Measurements from ENCODE around the gene PLP2.
A peak's percentile ranks its signal among the peaks of the same experiment; 100 is the strongest.

PLP2 gene

GRCh38 chrX:49204017-49204416, 32.3 kb downstream of the PLP2 start:
- H3K9me3 ChIP-seq (ENCODE audit: control insufficient read depth, insufficient read depth, low read length) = no peaks in the 10 kb centered on the region
- H3K9ac ChIP-seq (ENCODE audit: low read depth, low read length) = no peak overlapping the region
- peaks cover 4% of the 10 kb centered on the region; the same call in 1 of the 2 replicates for H3K4me1 ChIP-seq (ENCODE audit: insufficient read depth, low read length)
- no peaks in the 10 kb centered on the region for H3K36me3 ChIP-seq (ENCODE audit: insufficient read depth, low read length)

GRCh38 chrX:49204709-49205108, 33.0 kb downstream of the PLP2 start:
- peaks cover 10% of the 10 kb centered on the region; the same call in 1 of the 2 replicates for H3K4me1 ChIP-seq (ENCODE audit: insufficient read depth, low read length)

DNA sequence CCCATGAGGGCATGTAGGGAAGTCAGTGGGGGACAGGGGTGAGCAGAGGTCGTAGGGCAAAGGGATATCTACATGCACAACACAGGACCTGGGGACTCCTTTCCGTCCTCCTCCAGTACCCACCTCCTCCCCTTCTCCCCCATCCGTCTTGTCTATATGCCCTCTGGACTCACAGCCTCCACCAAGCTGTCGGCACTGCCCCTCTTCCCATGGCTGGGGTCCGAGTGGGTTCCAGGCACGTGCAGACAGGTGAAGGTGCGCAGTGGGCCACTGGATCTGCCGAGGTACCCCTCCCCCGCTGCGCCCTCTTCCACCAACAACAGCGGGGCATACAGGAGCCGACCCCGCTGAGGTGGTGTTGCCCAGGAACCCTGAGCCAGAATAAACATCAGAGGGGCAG, 33.7 kb downstream of the PLP2 start:
- H3K4me1 ChIP-seq (ENCODE audit: insufficient read depth, low read length) = peaks cover 10% of the 10 kb centered on the region; the same call in 1 of the 2 replicates
- no peak overlapping the region for H3K9ac ChIP-seq (ENCODE audit: low read depth, low read length)
- H3K36me3 ChIP-seq (ENCODE audit: insufficient read depth, low read length) = no peaks in the 10 kb centered on the region
- no peaks in the 10 kb centered on the region for H3K9me3 ChIP-seq (ENCODE audit: control insufficient read depth, insufficient read depth, low read length)

More at GRCh38 chrX:49204709-49205108, 33.0 kb downstream of the PLP2 start:
- Histone ChIP-seq H3K36me3 (ENCODE audit: insufficient read depth, low read length) (no peaks in the 10 kb centered on the region), H3K9ac (ENCODE audit: low read depth, low read length) (no peak overlapping the region), H3K9me3 (ENCODE audit: control insufficient read depth, insufficient read depth, low read length) (no peaks in the 10 kb centered on the region)

DNA sequence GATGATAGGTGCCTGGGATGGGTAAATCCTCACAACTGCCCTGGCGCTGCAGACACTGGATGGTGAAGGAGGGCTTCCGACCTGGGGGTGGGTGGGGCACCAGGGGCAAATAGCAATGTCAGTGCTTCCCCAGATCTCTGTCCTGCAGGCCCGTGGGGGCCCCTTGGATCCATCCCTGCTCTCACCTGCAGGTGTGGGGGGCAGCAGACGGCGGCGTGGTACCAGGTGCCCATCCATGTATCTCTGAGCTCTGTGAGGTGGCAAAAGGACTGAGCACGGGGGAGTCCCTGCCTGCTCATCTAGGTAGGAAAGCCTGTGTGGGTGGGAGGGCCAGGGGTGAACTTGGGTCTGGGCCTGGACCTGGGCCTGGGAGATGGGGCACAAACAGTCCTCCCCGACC, 34.8 kb downstream of the PLP2 start:
- H3K9me3 ChIP-seq (ENCODE audit: control insufficient read depth, insufficient read depth, low read length) = no peaks in the 10 kb centered on the region
- H3K4me1 ChIP-seq (ENCODE audit: insufficient read depth, low read length) = peaks cover 8% of the 10 kb centered on the region; the same call in 1 of the 2 replicates
- H3K9ac ChIP-seq (ENCODE audit: low read depth, low read length) = no peak overlapping the region
- H3K36me3 ChIP-seq (ENCODE audit: insufficient read depth, low read length) = no peaks in the 10 kb centered on the region

GRCh38 chrX:49208399-49208798, 36.7 kb downstream of the PLP2 start:
- peaks cover 8% of the 10 kb centered on the region; the same call in 1 of the 2 replicates for H3K4me1 ChIP-seq (ENCODE audit: insufficient read depth, low read length)
- H3K9me3 ChIP-seq (ENCODE audit: control insufficient read depth, insufficient read depth, low read length) = no peaks in the 10 kb centered on the region
- H3K36me3 ChIP-seq (ENCODE audit: insufficient read depth, low read length) = no peaks in the 10 kb centered on the region
- no peak overlapping the region for H3K9ac ChIP-seq (ENCODE audit: low read depth, low read length)

DNA sequence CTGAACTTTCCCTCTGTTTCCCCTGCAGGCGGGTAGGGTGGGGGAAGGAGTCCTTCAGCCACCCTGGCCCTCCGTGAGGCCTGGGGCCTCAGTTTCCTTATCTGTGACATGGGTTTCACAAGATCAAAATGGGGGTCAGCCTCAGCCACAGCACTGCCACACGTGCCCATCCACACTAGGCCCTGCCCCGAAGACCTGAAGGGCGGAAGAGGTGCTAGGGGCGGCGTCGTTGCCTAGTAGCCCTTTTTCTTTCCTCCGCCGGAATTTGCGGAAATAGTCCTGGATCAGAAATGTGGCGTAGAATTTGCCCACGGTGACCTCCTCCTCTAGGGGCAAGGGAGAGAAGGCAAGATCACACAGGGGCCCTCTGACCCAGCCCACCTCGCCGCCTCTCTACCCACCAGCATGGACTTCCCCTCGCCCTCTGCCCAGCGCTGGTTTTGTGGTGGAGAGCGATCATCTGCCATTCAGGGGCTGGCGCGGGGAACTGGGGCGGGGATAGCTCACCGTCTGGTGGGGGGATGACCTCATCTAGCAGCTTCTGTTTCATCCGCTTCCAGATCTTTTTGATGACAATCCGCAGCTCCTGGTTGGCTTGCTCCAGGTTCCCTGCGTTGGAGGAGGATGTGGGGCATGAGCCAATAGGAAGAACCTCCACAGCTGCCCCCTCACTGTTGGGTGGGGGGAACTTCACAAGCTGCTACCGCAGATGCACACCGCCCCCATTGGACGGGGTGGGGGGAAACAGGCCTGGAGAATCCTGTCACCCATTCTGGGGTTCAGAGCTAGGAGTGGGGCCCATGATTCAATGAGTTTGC, 37.9 kb downstream of the PLP2 start:
- H3K4me1 ChIP-seq (ENCODE audit: insufficient read depth, low read length) = peaks cover 8% of the 10 kb centered on the region; the same call in 1 of the 2 replicates
- no peaks in the 10 kb centered on the region for H3K9me3 ChIP-seq (ENCODE audit: control insufficient read depth, insufficient read depth, low read length)
- no peaks in the 10 kb centered on the region for H3K36me3 ChIP-seq (ENCODE audit: insufficient read depth, low read length)

GRCh38 chrX:49210406-49210805, 38.7 kb downstream of the PLP2 start:
- Histone ChIP-seq H3K36me3 (ENCODE audit: insufficient read depth, low read length) (no peaks in the 10 kb centered on the region), H3K9ac (ENCODE audit: low read depth, low read length) (no peak overlapping the region), H3K4me1 (ENCODE audit: insufficient read depth, low read length) (peaks cover 8% of the 10 kb centered on the region; the same call in 1 of the 2 replicates), H3K9me3 (ENCODE audit: control insufficient read depth, insufficient read depth, low read length) (no peaks in the 10 kb centered on the region)

More for the DNA sequence above, 37.9 kb downstream of the PLP2 start:
- peak overlapping the region; percentile 53 for H3K9ac ChIP-seq (ENCODE audit: low read depth, low read length)

- Histone ChIP-seq H3K9ac (ENCODE audit: low read depth, low read length) (no peak overlapping the region), H3K4me1 (ENCODE audit: insufficient read depth, low read length) (peaks cover 8% of the 10 kb centered on the region; the same call in 1 of the 2 replicates), H3K36me3 (ENCODE audit: insufficient read depth, low read length) (no peaks in the 10 kb centered on the region), H3K9me3 (ENCODE audit: control insufficient read depth, insufficient read depth, low read length) (no peaks in the 10 kb centered on the region)
These were observed 39.4 kb downstream of the PLP2 start for GRCh38 chrX:49211074-49211473.

- H3K36me3 ChIP-seq (ENCODE audit: insufficient read depth, low read length) = no peaks in the 10 kb centered on the region
- no peaks in the 10 kb centered on the region for H3K9me3 ChIP-seq (ENCODE audit: control insufficient read depth, insufficient read depth, low read length)
These were observed 40.5 kb downstream of the PLP2 start for GRCh38 chrX:49212209-49212608.

GRCh38 chrX:49212861-49213260, 41.2 kb downstream of the PLP2 start:
- Histone ChIP-seq H3K36me3 (ENCODE audit: insufficient read depth, low read length) (no peaks in the 10 kb centered on the region), H3K9ac (ENCODE audit: low read depth, low read length) (no peak overlapping the region), H3K4me1 (ENCODE audit: insufficient read depth, low read length) (peaks cover 8% of the 10 kb centered on the region; the same call in 1 of the 2 replicates), H3K9me3 (ENCODE audit: control insufficient read depth, insufficient read depth, low read length) (no peaks in the 10 kb centered on the region)

More at GRCh38 chrX:49212209-49212608, 40.5 kb downstream of the PLP2 start:
- no peak overlapping the region for H3K9ac ChIP-seq (ENCODE audit: low read depth, low read length)
- peaks cover 8% of the 10 kb centered on the region; the same call in 1 of the 2 replicates for H3K4me1 ChIP-seq (ENCODE audit: insufficient read depth, low read length)

- Histone ChIP-seq H3K9me3 (ENCODE audit: control insufficient read depth, insufficient read depth, low read length) (no peaks in the 10 kb centered on the region), H3K36me3 (ENCODE audit: insufficient read depth, low read length) (no peaks in the 10 kb centered on the region), H3K9ac (ENCODE audit: low read depth, low read length) (no peak overlapping the region), H3K4me1 (ENCODE audit: insufficient read depth, low read length) (peaks cover 2% of the 10 kb centered on the region; the same call in 1 of the 2 replicates)
These were observed 42.7 kb downstream of the PLP2 start for GRCh38 chrX:49214416-49214815.

DNA sequence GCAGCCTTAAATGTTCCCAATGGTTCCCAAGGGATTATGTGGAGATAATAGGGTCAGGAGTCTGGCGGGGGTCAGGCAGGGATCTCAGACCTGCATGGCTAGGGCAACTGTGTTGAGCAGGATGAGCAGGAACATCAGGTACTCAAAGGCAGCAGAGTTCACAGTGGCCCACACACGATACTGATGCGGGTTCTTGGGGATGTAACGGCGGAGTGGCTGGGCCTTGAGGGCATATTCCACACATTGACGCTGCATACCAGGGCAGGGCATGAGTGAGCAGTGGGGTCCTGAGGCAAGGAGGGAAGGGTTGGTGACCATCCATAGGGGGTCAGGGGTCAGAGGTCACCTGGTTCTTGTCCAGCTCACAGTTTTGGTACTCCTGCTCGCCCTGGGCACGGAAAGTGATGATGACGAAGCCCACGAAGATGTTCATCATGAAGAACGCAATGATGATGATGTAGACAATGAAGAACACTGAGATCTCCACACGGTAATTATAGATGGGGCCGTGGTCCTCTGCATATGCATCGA, 43.4 kb downstream of the PLP2 start:
- Histone ChIP-seq H3K36me3 (ENCODE audit: insufficient read depth, low read length) (no peaks in the 10 kb centered on the region), H3K9me3 (ENCODE audit: control insufficient read depth, insufficient read depth, low read length) (no peaks in the 10 kb centered on the region), H3K9ac (ENCODE audit: low read depth, low read length) (no peak overlapping the region), H3K4me1 (ENCODE audit: insufficient read depth, low read length) (no peaks in the 10 kb centered on the region)

DNA sequence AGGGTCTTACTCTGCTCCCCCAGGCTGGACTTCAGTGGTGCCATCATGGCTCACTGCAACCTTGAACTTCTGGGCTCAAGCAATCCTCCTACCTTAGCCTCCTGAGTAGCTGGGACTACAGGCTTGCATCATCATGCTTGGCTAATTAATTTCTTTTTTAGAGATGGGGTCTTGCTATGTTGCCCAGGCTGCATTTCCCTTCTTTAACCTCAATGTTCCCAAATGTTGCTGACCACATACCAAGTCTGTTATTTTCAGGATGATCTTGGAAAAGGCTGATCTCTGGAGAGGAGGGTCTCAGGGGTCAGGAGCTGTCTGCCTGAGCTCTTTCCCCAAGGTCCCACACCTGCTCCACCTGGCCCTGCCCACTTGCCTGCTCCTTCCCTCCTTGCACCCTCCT, 48.4 kb downstream of the PLP2 start:
- H3K9ac ChIP-seq (ENCODE audit: low read depth, low read length) = no peak overlapping the region
- no peaks in the 10 kb centered on the region for H3K9me3 ChIP-seq (ENCODE audit: control insufficient read depth, insufficient read depth, low read length)
- no peaks in the 10 kb centered on the region for H3K36me3 ChIP-seq (ENCODE audit: insufficient read depth, low read length)
- H3K4me1 ChIP-seq (ENCODE audit: insufficient read depth, low read length) = no peaks in the 10 kb centered on the region

- Histone ChIP-seq H3K4me1 (ENCODE audit: insufficient read depth, low read length) (no peaks in the 10 kb centered on the region), H3K9ac (ENCODE audit: low read depth, low read length) (no peak overlapping the region), H3K9me3 (ENCODE audit: control insufficient read depth, insufficient read depth, low read length) (no peaks in the 10 kb centered on the region), H3K36me3 (ENCODE audit: insufficient read depth, low read length) (no peaks in the 10 kb centered on the region)
These were observed 50.2 kb downstream of the PLP2 start for GRCh38 chrX:49221868-49222267.

Data from ES-I3 (cell line).